Tibial artery (tissue), 4 donors: ENCODE data around the gene TRPV4.

Experiments used
- DNase-seq, 2 donors: peaks; one replicate each; pipeline ENCODE4 v3.0.0-alpha.2; 2019
- H3K27ac ChIP-seq, 2 donors: fragments of 200-600 bp; sonication (generic) in 1 of 2; 1 replicate in 1 of 2; 2 replicates in 1 of 2; pipeline ENCODE4 v1.5.1; 2018 to 2019; ENCODE audit warnings: mild to moderate bottlenecking in 1 of 2
- H3K27me3 ChIP-seq, 2 donors: fragments of 200-600 bp; sonication (generic) in 1 of 2; one replicate each; pipeline versions ENCODE4 v1.5.1 to v1.6.0; 2016 to 2019
- H3K36me3 ChIP-seq, 3 donors: fragments of 200-600 bp; sonication (generic) in 2 of 3; one replicate each; pipeline ENCODE4 v1.5.1; 2016 to 2019; ENCODE audit warnings: mild to moderate bottlenecking in 2 of 3
- H3K4me1 ChIP-seq, 4 donors: fragments of 200-600 bp; sonication (generic) in 2 of 4; 1 replicate in 3 of 4; 2 replicates in 1 of 4; pipeline ENCODE4 v1.5.1; 2016 to 2019
- H3K4me3 ChIP-seq, 2 donors: fragments of 200-600 bp; sonication (generic) in 1 of 2; 1 replicate in 1 of 2; 2 replicates in 1 of 2; pipeline ENCODE4 v1.5.1; 2018 to 2019; ENCODE audit warnings: mild to moderate bottlenecking in 2 of 2
- H3K9me3 ChIP-seq, 3 donors: fragments of 200-600 bp; sonication (generic) in 1 of 3; one replicate each; pipeline ENCODE4 v1.5.1; 2016 to 2019
- CTCF ChIP-seq, 2 experiments: fragments of 200-600 bp in 1 of 2; fragments of 450-650 bp in 1 of 2; IDR thresholded peaks; one replicate each; pipeline ENCODE4 v1.5.1; 2017 to 2019; ENCODE audit warnings: antibody characterized with exemption in 2 of 2, mild to moderate bottlenecking in 1 of 2, moderate library complexity in 1 of 2
- intact Hi-C: fragments of 100-400 bp; cut with DNase I; formaldehyde crosslinking; loops from one replicate; pipeline ENCODE4 v1.15.0; 2023; ENCODE audit warnings: low total_unique reads

The TRPV4 gene

GRCh38 chr12:109739747-109740693 is 93.2 kb downstream of the TRPV4 start:
- no peak overlapping the region for H3K27ac ChIP-seq
- TF ChIP-seq CTCF (IDR thresholded peaks at IDR 0.05): no peak
- peaks cover 0 to 61% of the 10 kb centered on the region in 2 donors for H3K27me3 ChIP-seq
- no peaks in the 10 kb centered on the region for H3K9me3 ChIP-seq
- intact Hi-C loops: no loop called here
- H3K4me3 ChIP-seq: no peak overlapping the region
- no peaks in the 10 kb centered on the region for H3K36me3 ChIP-seq
- no peaks in the 10 kb centered on the region for H3K4me1 ChIP-seq
- DNase-seq: peak; percentile 10 to 41

GRCh38 chr12:109738878-109739665 is 94.1 kb downstream of the TRPV4 start:
- intact Hi-C loops: no loop called here
- no peak for TF ChIP-seq CTCF (IDR thresholded peaks at IDR 0.05)
- Histone ChIP-seq H3K36me3 (no peaks in the 10 kb centered on the region), H3K4me1 (no peaks in the 10 kb centered on the region), H3K27me3 (peaks cover 0 to 71% of the 10 kb centered on the region in 2 donors), H3K9me3 (no peaks in the 10 kb centered on the region), H3K4me3 (no peak overlapping the region), H3K27ac (no peak overlapping the region)
- peak; percentile 7 to 42 for DNase-seq

GRCh38 chr12:109738209-109738608 is 95.0 kb downstream of the TRPV4 start:
- no peak overlapping the region for H3K27ac ChIP-seq
- H3K4me1 ChIP-seq: no peaks in the 10 kb centered on the region
- H3K4me3 ChIP-seq: no peak overlapping the region
- H3K27me3 ChIP-seq: peaks cover 0 to 79% of the 10 kb centered on the region in 2 donors
- TF ChIP-seq CTCF (IDR thresholded peaks at IDR 0.05): no peak
- peak in 1 of 2 donors; percentile 43 for DNase-seq
- H3K9me3 ChIP-seq: no peaks in the 10 kb centered on the region
- intact Hi-C loops: no loop called here
- no peaks in the 10 kb centered on the region for H3K36me3 ChIP-seq

- DNase-seq: peak in 1 of 2 donors; percentile 16
- Histone ChIP-seq H3K4me3 (no peak overlapping the region), H3K9me3 (no peaks in the 10 kb centered on the region), H3K27ac (no peak overlapping the region), H3K27me3 (peaks cover 0 to 79% of the 10 kb centered on the region in 2 donors), H3K36me3 (no peaks in the 10 kb centered on the region), H3K4me1 (no peaks in the 10 kb centered on the region)
- intact Hi-C loops: no loop called here
- TF ChIP-seq CTCF (IDR thresholded peaks at IDR 0.05): no peak
Measured at GRCh38 chr12:109737631-109738030, 95.6 kb downstream of the TRPV4 start.

GRCh38 chr12:109737126-109737525 is 96.1 kb downstream of the TRPV4 start:
- H3K4me1 ChIP-seq: no peaks in the 10 kb centered on the region
- H3K36me3 ChIP-seq: no peaks in the 10 kb centered on the region
- no peak for TF ChIP-seq CTCF (IDR thresholded peaks at IDR 0.05)
- intact Hi-C loops: no loop called here
- H3K9me3 ChIP-seq: no peaks in the 10 kb centered on the region
- H3K4me3 ChIP-seq: no peak overlapping the region
- peaks cover 0 to 79% of the 10 kb centered on the region in 2 donors for H3K27me3 ChIP-seq
- peak in 1 of 2 donors; percentile 35 for DNase-seq
- no peak overlapping the region for H3K27ac ChIP-seq
